ENCODE measurements around the gene EPHA6.

DNA sequence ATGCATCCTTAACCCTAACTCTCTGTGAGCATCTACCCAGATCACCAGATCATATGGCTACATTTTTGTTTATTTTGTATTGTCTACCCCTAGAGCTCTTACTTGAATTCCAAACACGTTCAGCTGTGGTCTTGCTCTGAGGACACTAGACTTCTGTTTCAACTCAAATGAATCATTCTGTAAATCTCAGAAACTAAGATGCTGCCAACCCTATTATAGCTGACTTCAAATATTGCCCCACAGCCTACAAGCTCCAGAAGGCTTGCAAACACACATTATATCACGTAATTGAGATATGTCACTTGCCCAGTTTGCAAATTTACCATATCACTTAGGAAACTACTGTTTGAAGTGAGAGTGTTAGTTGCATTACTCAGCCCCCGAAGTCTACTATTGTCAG is 524.0 kb downstream of the EPHA6 start:
- TF ChIP-seq, protein P1, sequence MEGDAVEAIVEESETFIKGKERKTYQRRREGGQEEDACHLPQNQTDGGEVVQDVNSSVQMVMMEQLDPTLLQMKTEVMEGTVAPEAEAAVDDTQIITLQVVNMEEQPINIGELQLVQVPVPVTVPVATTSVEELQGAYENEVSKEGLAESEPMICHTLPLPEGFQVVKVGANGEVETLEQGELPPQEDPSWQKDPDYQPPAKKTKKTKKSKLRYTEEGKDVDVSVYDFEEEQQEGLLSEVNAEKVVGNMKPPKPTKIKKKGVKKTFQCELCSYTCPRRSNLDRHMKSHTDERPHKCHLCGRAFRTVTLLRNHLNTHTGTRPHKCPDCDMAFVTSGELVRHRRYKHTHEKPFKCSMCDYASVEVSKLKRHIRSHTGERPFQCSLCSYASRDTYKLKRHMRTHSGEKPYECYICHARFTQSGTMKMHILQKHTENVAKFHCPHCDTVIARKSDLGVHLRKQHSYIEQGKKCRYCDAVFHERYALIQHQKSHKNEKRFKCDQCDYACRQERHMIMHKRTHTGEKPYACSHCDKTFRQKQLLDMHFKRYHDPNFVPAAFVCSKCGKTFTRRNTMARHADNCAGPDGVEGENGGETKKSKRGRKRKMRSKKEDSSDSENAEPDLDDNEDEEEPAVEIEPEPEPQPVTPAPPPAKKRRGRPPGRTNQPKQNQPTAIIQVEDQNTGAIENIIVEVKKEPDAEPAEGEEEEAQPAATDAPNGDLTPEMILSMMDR (IDR thresholded peaks at IDR 0.05) = no peak
- no peak for TF ChIP-seq POLR2AphosphoS5 (IDR thresholded peaks at IDR 0.05)
- no peak for TF ChIP-seq POLR2A (IDR thresholded peaks at IDR 0.05)

Data from transverse colon (tissue), 4 donors.